Glutamatergic neuron (in vitro differentiated cells): ENCODE measurements around the gene RTL10. TPM values are rescaled to one million over a fixed set of nuclear protein-coding genes. Genes with fewer than 3 reads are reported as not detected.
A peak's percentile ranks its signal among the peaks of the same experiment; 100 is the strongest.

Experiments used
- DNase-seq: peaks from one replicate; pipeline ENCODE4 v3.0.0; 2022
- H3K27ac Mint-ChIP-seq: one replicate; pipeline ENCODE4 v1.8.0; 2020; ENCODE audit warnings: mild to moderate bottlenecking, mixed read lengths, inconsistent platforms; ENCODE audit not compliant: unreplicated experiment
- H3K27me3 Mint-ChIP-seq: one replicate; pipeline ENCODE4 v1.8.0; 2020; ENCODE audit warnings: mild to moderate bottlenecking, moderate library complexity, mixed read lengths, inconsistent platforms; ENCODE audit not compliant: unreplicated experiment
- H3K36me3 Mint-ChIP-seq: one replicate; pipeline ENCODE4 v1.8.0; 2020; ENCODE audit warnings: mild to moderate bottlenecking, mixed read lengths, inconsistent platforms; ENCODE audit not compliant: unreplicated experiment
- H3K4me1 Mint-ChIP-seq: one replicate; pipeline ENCODE4 v1.8.0; 2020; ENCODE audit warnings: mild to moderate bottlenecking, low read depth, mixed read lengths, inconsistent platforms; ENCODE audit not compliant: unreplicated experiment
- H3K4me3 Mint-ChIP-seq: one replicate; pipeline ENCODE4 v1.8.0; 2020; ENCODE audit warnings: mild to moderate bottlenecking, mixed read lengths, inconsistent platforms; ENCODE audit not compliant: unreplicated experiment
- H3K9me3 Mint-ChIP-seq: one replicate; pipeline ENCODE4 v1.8.0; 2020; ENCODE audit warnings: mild to moderate bottlenecking, moderate library complexity, mixed read lengths, inconsistent platforms; ENCODE audit not compliant: unreplicated experiment
- total RNA-seq: library from RNA; stranded (reverse); fragmentation: NEBNext Ultra II Directional; extraction: Animal tissue kit (Norgen Biotek cat#: 25700); gene quantifications from one replicate; pipeline ENCODE4 v1.2.1, GENCODE V29; 2021; ENCODE audit not compliant: unreplicated experiment
- TF ChIP-seq, protein P1 (sequence below): fragments of 200-600 bp; sonication (generic); IDR thresholded peaks from one replicate; pipeline ENCODE4 v1.5.0; 2021; ENCODE audit not compliant: partially characterized antibody, unreplicated experiment

The RTL10 gene
- total RNA-seq, 1 donor from 2014 or later = 12.1 TPM

DNA sequence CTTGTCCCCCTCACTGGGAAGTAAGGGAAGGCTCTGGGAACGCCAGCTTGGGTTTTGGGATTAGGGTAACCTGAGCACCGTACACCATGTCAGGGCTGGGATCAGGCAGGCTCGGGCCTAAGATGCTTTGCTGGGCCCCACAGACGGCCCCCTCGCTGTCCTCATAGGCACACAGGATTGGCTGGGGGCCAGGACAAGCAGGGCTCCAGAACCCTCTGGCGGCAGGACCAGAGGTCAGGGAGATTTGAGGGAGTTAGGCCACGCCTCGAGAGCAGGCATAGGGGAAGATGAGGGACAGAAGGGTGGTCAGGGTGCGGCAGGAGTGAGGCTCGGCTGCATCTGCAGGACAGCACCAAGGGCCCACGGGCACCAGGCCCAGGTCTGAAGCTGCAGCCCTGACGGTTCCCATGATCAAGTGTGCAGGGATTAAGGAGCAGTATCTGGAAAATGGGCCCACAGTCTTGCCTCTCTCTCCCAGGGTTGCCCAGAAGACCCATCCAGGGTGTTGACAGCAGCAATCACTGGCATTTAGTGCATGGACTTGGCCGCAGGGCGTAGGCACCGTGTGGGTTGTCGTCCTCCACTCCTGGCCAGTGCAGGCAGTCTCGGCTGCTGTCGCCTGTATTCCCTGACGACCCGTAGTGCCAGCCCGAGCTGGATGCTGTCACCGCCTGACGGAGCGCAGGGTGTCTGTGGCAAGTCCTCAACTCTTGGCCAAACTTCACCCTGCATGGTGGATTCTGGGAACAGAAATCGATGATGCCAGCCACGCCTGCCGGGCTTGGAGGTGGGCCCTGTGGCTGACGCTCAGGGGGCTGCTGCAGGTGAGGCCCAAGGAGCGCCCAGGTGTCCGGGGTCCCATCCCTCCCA lies 15.7 kb upstream of the RTL10 start:
- DNase-seq = peak; percentile 13
- Mint-ChIP-seq H3K4me3 (no peak overlapping the region), H3K27ac (no peak overlapping the region), H3K36me3 (no peaks in the 10 kb centered on the region), H3K9me3 (no peaks in the 10 kb centered on the region), H3K27me3 (peaks cover 2% of the 10 kb centered on the region), H3K4me1 (no peaks in the 10 kb centered on the region)
- TF ChIP-seq, protein P1, sequence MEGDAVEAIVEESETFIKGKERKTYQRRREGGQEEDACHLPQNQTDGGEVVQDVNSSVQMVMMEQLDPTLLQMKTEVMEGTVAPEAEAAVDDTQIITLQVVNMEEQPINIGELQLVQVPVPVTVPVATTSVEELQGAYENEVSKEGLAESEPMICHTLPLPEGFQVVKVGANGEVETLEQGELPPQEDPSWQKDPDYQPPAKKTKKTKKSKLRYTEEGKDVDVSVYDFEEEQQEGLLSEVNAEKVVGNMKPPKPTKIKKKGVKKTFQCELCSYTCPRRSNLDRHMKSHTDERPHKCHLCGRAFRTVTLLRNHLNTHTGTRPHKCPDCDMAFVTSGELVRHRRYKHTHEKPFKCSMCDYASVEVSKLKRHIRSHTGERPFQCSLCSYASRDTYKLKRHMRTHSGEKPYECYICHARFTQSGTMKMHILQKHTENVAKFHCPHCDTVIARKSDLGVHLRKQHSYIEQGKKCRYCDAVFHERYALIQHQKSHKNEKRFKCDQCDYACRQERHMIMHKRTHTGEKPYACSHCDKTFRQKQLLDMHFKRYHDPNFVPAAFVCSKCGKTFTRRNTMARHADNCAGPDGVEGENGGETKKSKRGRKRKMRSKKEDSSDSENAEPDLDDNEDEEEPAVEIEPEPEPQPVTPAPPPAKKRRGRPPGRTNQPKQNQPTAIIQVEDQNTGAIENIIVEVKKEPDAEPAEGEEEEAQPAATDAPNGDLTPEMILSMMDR = no peak

DNA sequence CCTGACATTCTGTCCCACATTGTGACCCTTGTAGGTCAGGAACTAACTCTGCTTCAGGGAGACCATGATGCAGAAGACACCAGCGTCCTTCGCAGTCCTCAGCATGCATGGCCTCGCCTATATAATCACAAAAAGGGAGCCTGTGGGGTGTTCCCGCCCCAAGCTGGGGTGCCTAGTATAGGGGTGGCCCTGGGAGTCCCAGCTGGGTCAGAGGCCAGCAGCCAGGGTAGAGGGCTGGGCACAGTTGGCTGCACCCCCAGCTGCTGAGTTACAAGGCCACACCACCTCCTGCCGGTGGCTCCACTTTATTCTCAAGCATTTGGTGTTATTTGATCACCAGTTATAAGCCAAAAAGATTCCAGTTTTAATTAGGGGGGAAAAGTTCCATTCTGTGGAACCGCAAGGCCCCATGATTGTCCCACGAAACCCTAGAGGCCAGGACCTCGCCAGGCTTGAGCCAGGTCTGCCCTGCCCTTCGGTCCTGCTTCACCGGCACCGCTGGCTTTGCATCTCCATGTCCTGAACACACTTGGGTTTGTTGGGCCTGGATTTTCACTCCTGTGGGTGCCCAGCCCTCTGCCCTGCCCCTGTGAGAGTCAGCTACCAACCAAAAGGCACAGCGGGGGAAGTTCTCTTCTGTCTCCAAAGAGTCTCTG lies 15.0 kb upstream of the RTL10 start:
- Mint-ChIP-seq H3K27ac (no peak overlapping the region), H3K4me3 (no peak overlapping the region), H3K27me3 (peaks cover 2% of the 10 kb centered on the region), H3K9me3 (no peaks in the 10 kb centered on the region), H3K4me1 (no peaks in the 10 kb centered on the region), H3K36me3 (no peaks in the 10 kb centered on the region)
- DNase-seq = no peak
- TF ChIP-seq, protein P1 = no peak

DNA sequence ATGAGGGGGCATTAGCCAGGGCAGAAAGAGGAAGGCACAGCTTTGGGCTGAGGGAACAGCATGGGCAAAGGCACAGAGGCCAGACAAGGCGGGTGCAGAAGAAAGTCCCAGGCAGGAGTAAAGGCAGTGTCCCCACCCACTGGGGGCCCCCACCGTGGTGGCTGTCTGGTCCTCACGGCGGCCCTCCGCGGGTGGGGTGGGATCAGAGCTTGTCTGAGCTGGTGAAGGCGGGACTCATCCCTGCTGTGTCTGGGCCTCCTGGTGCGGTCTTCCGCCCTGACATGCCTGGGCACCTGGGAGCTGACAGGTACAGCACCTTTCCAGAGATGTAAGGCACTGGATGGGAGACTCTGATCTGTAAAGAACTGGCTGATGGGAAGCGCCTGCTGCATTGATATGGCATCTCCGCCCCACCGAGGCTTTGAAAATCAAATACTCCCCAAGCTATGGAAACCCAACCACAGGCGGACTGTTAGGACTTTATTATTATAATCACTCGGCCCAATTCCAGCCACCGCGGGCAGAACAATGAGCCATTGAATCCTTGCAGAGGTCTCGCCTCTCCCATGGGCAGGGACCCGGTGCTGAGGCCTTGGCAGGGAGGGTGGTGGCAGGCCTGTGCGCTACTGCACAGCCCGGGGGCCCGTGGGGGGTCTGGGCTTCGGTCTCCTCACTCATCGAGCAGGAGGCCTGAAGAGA lies 14.2 kb upstream of the RTL10 start:
- no peaks in the 10 kb centered on the region for H3K4me1 Mint-ChIP-seq
- no peak overlapping the region for H3K4me3 Mint-ChIP-seq
- H3K36me3 Mint-ChIP-seq = no peaks in the 10 kb centered on the region
- no peaks in the 10 kb centered on the region for H3K9me3 Mint-ChIP-seq
- no peak overlapping the region for H3K27ac Mint-ChIP-seq
- TF ChIP-seq, protein P1 = no peak
- H3K27me3 Mint-ChIP-seq = peaks cover 2% of the 10 kb centered on the region
- DNase-seq = peak; percentile 13

DNA sequence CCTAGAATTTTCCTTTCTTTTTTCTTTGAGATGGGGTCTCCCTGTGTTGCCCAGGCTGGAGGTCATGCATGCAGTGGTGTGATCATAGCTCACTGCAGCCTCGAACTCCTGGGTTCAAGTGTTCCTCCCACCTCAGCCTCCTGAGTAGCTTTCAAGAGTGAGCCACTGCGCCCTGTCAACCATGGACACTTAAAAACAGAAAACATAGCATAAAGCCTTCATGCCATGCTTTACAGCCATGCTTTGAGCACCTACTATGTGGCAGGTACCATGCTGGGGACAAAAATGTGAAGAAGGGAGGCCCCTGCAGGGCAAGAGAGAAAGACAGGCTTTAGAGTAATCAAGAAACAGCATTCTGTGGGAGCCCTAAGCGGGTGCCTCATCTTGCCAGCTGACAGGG lies 13.7 kb upstream of the RTL10 start:
- Mint-ChIP-seq H3K9me3 (no peaks in the 10 kb centered on the region), H3K27ac (no peak overlapping the region), H3K4me1 (no peaks in the 10 kb centered on the region), H3K4me3 (no peak overlapping the region), H3K36me3 (no peaks in the 10 kb centered on the region), H3K27me3 (peaks cover 2% of the 10 kb centered on the region)
- DNase-seq = no peak
- TF ChIP-seq, protein P1 = no peak
